NT2/D1 (cell line): ENCODE measurements around the gene TXNL4A.
A peak's percentile ranks its signal among the peaks of the same experiment; 100 is the strongest.

ENCODE experiments used
- DNase-seq: peaks from one replicate; pipeline ENCODE4 v3.0.0-alpha.2; 2011; ENCODE audit warnings: low read depth, low spot score
- H3K27me3 ChIP-seq: 2 replicates; pipeline ENCODE4 v1.6.0; 2011; ENCODE audit warnings: mild to moderate bottlenecking; ENCODE audit not compliant: insufficient read length, insufficient read depth
- H3K36me3 ChIP-seq: 2 replicates; pipeline ENCODE4 v1.6.1; 2011; ENCODE audit warnings: mild to moderate bottlenecking, low read length, mixed read lengths; ENCODE audit not compliant: insufficient read depth, insufficient read length
- H3K4me1 ChIP-seq: 2 replicates; pipeline ENCODE4 v1.5.1; 2011; ENCODE audit not compliant: insufficient read depth, insufficient read length
- H3K4me3 ChIP-seq: 2 replicates; pipeline ENCODE4 v1.5.1; 2011; ENCODE audit warnings: low read depth; ENCODE audit not compliant: insufficient read length
- H3K9ac ChIP-seq: 2 replicates; pipeline ENCODE4 v1.6.0; 2011; ENCODE audit warnings: low read depth; ENCODE audit not compliant: insufficient read length
- H3K9me3 ChIP-seq: 2 replicates; pipeline ENCODE4 v1.5.1; 2011; ENCODE audit warnings: mild to moderate bottlenecking, low read length; ENCODE audit not compliant: insufficient read depth
- SUZ12 ChIP-seq: IDR thresholded peaks from 2 replicates; pipeline ENCODE4 v1.6.1; 2011; ENCODE audit not compliant: insufficient read length, insufficient read depth; ENCODE audit errors: extremely low read depth
- YY1 ChIP-seq: IDR thresholded peaks from 2 replicates; pipeline ENCODE4 v1.6.1; 2011; ENCODE audit not compliant: insufficient read length, insufficient read depth
- ZNF274 ChIP-seq: IDR thresholded peaks from 2 replicates; pipeline ENCODE4 v1.6.1; 2011; ENCODE audit warnings: mild to moderate bottlenecking, low read depth, low read length

TXNL4A gene

DNA sequence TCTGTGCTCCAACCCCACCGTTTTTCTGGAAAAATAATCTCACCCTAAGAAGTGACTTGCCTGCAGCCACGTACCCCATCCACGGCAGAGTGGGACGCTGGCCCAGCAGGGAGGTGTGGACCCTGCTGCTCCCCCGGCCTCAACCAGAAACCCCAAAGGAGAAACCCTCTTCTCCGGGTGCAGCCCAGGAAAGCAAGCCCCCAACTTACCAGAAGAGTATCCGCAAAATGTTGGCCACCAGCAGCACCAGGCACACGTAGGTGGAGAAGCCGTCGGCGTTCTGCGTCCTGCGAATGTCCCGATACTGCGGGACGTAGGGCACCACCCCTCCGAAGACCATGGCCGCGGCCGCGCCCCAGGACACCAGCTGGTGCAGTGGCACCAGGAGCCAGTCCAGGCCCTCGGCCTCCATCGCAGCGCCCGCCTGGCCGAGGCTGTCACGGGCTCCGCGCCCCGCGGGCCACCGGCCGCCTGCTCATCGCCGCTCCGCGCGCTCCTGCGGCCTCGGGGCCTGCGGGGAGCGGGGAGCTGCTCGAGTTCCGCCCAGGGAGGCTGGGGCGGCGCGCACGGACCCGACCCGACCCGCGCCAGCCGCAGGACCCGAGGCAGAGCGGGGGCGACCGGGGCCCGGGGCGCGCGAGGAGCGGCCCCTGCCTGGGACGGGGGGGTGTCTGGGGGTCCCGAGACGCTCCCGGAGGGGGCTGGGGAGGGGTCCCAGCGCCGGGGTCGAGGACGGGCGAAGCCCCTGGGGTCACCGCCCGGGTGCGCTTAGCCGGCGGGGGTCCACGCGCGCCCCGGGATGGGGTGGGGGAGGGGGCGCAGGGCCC lies 37.6 kb downstream of the TXNL4A start:
- H3K36me3 ChIP-seq: peaks cover 9% of the 10 kb centered on the region
- DNase-seq: no peak
- no peak for TF ChIP-seq SUZ12
- TF ChIP-seq ZNF274: no peak
- no peak for TF ChIP-seq YY1
- H3K9ac ChIP-seq: peak overlapping the region; percentile 89
- H3K4me1 ChIP-seq: peaks cover 8% of the 10 kb centered on the region
- H3K27me3 ChIP-seq: peaks cover 65% of the 10 kb centered on the region
- peak overlapping the region; percentile 86 for H3K4me3 ChIP-seq
- H3K9me3 ChIP-seq: no peaks in the 10 kb centered on the region

DNA sequence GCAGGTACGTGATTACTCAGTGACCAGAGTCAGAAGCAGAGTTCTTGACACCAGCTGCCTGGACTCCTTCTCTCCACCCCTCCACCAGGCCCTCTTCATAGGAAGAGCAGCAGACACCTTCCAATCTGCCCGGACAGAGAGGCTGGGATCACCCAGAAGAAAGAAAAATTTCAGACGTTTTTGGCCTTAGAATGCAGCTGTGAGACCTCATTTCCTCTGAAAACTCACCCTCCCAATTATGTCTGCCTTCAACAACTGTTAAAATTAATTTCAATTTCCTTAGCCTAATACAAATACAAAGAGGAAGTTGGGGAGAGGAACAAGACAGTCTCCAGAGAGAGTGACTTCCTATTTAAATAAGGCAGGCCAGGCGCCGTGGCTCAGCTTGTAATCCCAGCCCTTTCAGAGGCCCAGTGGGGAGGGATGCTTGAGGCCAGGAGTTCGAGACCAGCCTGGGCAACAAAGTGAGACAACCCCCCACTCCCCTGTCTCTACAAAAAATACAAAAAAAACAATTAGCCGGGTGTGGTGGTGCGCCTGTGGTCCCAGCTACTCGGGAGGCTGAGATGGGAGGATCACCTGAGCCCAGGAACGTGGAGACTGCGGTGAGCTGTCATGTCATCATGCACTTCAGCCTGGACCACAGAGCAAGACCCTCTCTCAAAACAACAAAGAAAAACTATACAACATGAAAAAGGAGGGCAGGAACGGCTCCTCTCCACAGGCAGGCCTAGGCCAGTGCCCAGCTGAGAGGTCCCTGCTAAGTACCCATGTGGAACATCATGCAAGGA lies 38.5 kb downstream of the TXNL4A start:
- Histone ChIP-seq H3K9ac (peak overlapping the region; percentile 89), H3K9me3 (no peaks in the 10 kb centered on the region), H3K4me3 (peak overlapping the region; percentile 86), H3K36me3 (peaks cover 9% of the 10 kb centered on the region), H3K4me1 (peaks cover 17% of the 10 kb centered on the region), H3K27me3 (peaks cover 57% of the 10 kb centered on the region)
- DNase-seq: no peak
- no peak for TF ChIP-seq YY1
- no peak for TF ChIP-seq SUZ12
- no peak for TF ChIP-seq ZNF274

DNA sequence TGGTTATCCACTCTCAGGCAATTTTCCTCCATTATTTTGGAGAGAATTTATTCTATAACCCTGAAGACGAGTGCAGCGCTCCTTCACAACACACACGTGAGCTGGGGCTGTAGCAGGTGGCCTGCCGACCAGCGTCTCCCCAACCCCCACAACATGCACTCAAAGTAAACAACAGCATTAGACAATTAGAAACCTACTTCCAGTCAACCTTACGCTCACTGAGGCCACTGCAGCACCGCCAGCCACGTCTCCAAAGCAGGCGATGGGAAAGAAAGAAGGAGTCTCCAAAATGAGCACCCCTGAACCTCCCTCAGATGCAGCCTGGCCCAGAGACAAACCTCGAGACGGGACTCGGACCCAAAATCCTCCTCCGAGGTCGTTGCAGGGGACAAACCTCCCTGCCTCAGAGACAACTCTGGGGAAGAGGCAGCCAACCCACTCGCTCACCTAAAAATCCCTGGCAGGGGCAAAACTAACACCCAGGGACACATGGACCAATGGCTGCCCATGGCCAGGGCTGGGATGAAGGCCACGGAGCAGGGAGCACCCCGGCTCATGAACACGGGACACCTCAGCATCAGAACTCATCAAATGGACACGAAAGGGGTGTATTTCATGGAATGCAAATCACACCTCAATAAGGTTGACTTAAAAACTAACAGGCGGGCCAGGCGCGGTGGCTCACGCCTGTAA lies 39.5 kb downstream of the TXNL4A start:
- Histone ChIP-seq H3K27me3 (peaks cover 46% of the 10 kb centered on the region), H3K4me1 (peaks cover 22% of the 10 kb centered on the region), H3K4me3 (no peak overlapping the region), H3K9me3 (no peaks in the 10 kb centered on the region), H3K9ac (no peak overlapping the region), H3K36me3 (peaks cover 9% of the 10 kb centered on the region)
- no peak for DNase-seq
- no peak for TF ChIP-seq SUZ12
- no peak for TF ChIP-seq ZNF274
- no peak for TF ChIP-seq YY1

DNA sequence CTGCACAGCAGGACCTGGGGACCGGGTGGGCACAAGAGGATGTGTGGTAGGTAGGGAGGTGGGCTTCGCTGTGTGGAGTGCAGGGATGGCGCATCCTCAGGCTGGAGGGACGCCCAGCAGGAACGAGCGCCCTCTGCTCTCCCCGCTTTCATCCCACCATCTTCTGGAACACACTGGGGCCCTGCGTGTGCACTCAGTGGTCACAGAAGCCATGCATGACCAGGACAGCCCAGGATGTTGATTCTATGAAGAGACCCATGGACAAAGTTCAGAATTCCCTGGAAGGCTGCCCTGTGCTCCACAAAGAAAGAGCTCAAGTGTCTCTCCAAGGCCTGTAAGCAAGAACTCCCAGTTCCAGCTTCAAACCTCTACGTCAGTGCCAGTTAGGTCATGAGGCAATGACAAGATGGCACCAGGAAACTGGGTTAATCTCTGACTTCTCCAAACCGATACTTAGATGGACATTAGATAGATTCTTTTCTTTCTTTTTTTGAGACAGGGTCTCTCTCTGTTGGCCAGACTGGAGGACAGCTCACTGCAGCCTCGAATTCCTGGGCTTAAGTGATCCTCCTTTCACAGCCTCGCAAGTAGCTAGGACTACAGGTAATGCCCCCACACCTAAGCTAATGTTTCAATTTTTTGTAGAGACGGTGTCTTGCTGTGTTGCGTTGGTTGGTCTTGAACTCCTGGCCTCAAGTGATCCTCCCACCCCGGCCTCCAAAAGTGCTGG lies 40.3 kb downstream of the TXNL4A start:
- Histone ChIP-seq H3K4me3 (no peak overlapping the region), H3K36me3 (peaks cover 13% of the 10 kb centered on the region), H3K27me3 (peaks cover 38% of the 10 kb centered on the region), H3K9ac (no peak overlapping the region), H3K9me3 (no peaks in the 10 kb centered on the region), H3K4me1 (peaks cover 21% of the 10 kb centered on the region)
- no peak for DNase-seq
- TF ChIP-seq ZNF274 (no peak), SUZ12 (no peak), YY1 (no peak)

DNA sequence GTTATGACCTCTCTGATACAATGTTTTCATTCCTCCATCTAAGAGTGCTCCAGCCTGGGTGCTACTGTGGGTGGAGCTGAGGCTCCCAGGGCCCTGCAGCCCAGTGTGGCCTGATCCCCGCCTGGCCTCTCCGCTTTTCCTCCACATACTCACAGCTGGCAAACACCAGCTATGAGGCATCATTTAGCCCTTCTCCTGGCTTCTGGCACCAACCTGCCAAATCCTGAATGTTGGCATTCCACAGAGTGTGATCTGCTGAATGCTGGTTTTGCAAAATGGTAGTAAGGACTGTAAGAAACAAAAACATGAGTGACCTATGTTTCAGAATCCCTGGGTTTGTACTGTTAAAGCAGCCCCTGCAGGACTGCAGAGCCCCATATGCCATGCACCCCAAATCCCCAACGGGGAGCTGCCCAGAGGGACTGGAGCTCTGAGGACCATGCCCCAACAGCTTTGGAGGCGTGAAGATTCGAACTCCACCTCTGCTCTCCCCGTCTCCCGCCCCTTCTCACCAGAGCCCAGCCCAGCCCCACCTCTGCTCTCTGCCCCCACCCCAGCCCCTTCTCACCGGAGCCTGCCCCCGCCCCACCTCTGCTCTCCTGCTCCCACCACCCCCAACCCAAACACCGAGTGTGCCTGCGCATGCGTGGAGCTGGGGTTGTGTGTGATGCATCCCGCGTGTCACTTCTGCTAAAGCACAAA lies 41.2 kb downstream of the TXNL4A start:
- Histone ChIP-seq H3K4me3 (no peak overlapping the region), H3K4me1 (peaks cover 20% of the 10 kb centered on the region), H3K9ac (no peak overlapping the region), H3K36me3 (peaks cover 20% of the 10 kb centered on the region), H3K27me3 (peaks cover 30% of the 10 kb centered on the region), H3K9me3 (no peaks in the 10 kb centered on the region)
- no peak for TF ChIP-seq YY1
- no peak for TF ChIP-seq ZNF274
- TF ChIP-seq SUZ12: no peak
- DNase-seq: no peak

DNA sequence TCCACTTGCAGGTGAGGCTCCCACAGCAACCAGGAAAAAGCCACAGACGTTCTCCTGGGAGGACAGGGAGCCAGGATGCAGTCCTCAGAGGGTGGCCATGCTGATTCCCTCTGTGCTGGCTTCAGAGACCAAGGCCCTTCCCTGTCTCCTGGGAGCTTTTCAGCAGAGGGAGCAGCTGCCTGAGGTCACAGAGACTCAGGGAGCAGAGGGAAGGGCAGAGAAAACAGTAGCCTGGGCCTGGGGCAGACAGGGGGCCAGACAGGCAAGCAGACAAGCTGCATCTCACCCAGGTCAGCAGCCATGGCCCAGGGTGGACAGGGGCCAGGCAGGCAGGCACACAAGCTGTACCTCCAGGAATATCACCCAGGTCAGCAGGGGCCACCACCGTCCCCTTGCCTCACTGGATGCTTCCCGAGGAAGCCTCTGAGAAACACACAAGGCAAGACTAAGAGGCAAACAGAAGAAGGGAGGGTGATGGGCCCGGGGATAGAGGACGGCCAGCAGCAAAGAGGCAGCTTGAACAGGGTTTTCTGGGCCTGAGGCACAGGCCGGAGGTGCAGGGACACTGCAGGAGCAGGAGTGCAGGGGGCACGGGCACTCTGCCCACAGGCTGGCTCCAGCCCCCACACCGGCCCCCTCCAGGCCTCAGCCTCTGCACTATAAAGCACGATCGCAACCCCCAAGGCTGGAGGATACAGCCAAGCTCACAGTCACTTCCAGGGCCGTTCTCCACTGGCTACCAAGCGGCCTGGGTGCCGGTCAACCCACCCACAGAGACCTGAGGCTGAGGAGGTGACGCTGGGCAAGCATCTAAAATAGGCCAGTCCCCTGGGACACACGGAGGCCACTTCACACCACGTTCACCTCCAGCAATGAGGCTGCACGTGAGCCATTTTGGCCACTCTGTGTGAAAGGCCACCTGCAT lies 43.0 kb downstream of the TXNL4A start:
- no peaks in the 10 kb centered on the region for H3K9me3 ChIP-seq
- peaks cover 20% of the 10 kb centered on the region for H3K4me1 ChIP-seq
- TF ChIP-seq ZNF274 (no peak), YY1 (no peak), SUZ12 (no peak)
- H3K4me3 ChIP-seq: no peak overlapping the region
- H3K27me3 ChIP-seq: peaks cover 19% of the 10 kb centered on the region
- peak overlapping the region; percentile 51 for H3K9ac ChIP-seq
- peaks cover 37% of the 10 kb centered on the region for H3K36me3 ChIP-seq
- no peak for DNase-seq
